Smooth muscle cell (in vitro differentiated cells): Measurements from ENCODE around the gene MAPK13. TPM values are rescaled to one million over a fixed set of nuclear protein-coding genes. Genes with fewer than 3 reads are reported as not detected.

Source experiments
- DNase-seq: peaks from one replicate; lab custom pipeline; 2025; ENCODE audit not compliant: unreplicated experiment; lab: John Stamatoyannopoulos, UW
- H2AFZ ChIP-seq: fragments of 200-600 bp; sonication (generic); 2 replicates; pipeline ENCODE4 v1.6.0; 2016; ENCODE audit warnings: antibody characterized with exemption, low read depth, mild to moderate bottlenecking
- H3F3A ChIP-seq: fragments of 200-600 bp; sonication (generic); 2 replicates; pipeline ENCODE4 v1.6.0; 2017; ENCODE audit warnings: antibody characterized with exemption, low read depth
- H3K27ac ChIP-seq: fragments of 200-600 bp; sonication (generic); 2 replicates; pipeline ENCODE4 v1.5.1; 2016; ENCODE audit warnings: low read depth, mild to moderate bottlenecking
- H3K27me3 ChIP-seq: fragments of 200-600 bp; sonication (generic); 2 replicates; pipeline ENCODE4 v1.6.1; 2016; ENCODE audit warnings: low read depth, mild to moderate bottlenecking
- H3K36me3 ChIP-seq: fragments of 200-600 bp; sonication (generic); 2 replicates; pipeline ENCODE4 v1.5.1; 2016; ENCODE audit warnings: low read depth
- H3K4me1 ChIP-seq: fragments of 200-600 bp; sonication (generic); 2 replicates; pipeline ENCODE4 v1.5.1; 2016; ENCODE audit warnings: low read depth
- H3K4me2 ChIP-seq: fragments of 200-600 bp; sonication (generic); 2 replicates; pipeline ENCODE4 v1.6.0; 2016; ENCODE audit warnings: mild to moderate bottlenecking
- H3K4me3 ChIP-seq: fragments of 200-600 bp; sonication (generic); 2 replicates; pipeline ENCODE4 v1.5.1; 2016; ENCODE audit warnings: mild to moderate bottlenecking
- H3K79me2 ChIP-seq: fragments of 200-600 bp; sonication (generic); 2 replicates; pipeline ENCODE4 v1.6.0; 2016; ENCODE audit warnings: low read depth, mild to moderate bottlenecking
- H3K9ac ChIP-seq: fragments of 200-600 bp; sonication (generic); 2 replicates; pipeline ENCODE4 v1.6.0; 2016; ENCODE audit warnings: low read depth
- H3K9me3 ChIP-seq: fragments of 200-600 bp; sonication (generic); replicated peaks from 2 replicates; pipeline ENCODE4 v1.5.1; 2016; ENCODE audit warnings: low read depth
- H4K20me1 ChIP-seq: fragments of 200-600 bp; sonication (generic); 2 replicates; pipeline ENCODE4 v1.6.0; 2016; ENCODE audit warnings: low read depth
- WGBS: methylation state at CpG from one replicate; pipeline ENCODE4 v1.1.7; 2016; ENCODE audit warnings: low lambda C conversion rate; 5-methylcytosine and 5-hydroxymethylcytosine counted together
- polyA plus RNA-seq: library from polyadenylated mRNA; unstranded; fragments of >200 nt; fragmentation: Nextera tagmentation; extraction: Ambion mirVana; gene quantifications from 2 replicates; pipeline ENCODE4 v1.2.1, GENCODE V29; 2016
- total RNA-seq: library from RNA; depleted of rRNA; stranded (reverse); fragments of >200 nt; gene quantifications from 2 replicates; pipeline ENCODE4 v1.2.3, GENCODE V29; 2014
- TF ChIP-seq, protein P1 (sequence below): fragments of 200-600 bp; sonication (generic); IDR thresholded peaks from 2 replicates; pipeline ENCODE4 v1.5.1; 2017; ENCODE audit warnings: borderline replicate concordance, mild to moderate bottlenecking, antibody characterized with exemption; ENCODE audit not compliant: insufficient read depth, poor library complexity, severe bottlenecking

Gene MAPK13
- total and polyA plus RNA-seq, 2 experiments from 2014 or later: 8.4 to 11.3 TPM

DNA sequence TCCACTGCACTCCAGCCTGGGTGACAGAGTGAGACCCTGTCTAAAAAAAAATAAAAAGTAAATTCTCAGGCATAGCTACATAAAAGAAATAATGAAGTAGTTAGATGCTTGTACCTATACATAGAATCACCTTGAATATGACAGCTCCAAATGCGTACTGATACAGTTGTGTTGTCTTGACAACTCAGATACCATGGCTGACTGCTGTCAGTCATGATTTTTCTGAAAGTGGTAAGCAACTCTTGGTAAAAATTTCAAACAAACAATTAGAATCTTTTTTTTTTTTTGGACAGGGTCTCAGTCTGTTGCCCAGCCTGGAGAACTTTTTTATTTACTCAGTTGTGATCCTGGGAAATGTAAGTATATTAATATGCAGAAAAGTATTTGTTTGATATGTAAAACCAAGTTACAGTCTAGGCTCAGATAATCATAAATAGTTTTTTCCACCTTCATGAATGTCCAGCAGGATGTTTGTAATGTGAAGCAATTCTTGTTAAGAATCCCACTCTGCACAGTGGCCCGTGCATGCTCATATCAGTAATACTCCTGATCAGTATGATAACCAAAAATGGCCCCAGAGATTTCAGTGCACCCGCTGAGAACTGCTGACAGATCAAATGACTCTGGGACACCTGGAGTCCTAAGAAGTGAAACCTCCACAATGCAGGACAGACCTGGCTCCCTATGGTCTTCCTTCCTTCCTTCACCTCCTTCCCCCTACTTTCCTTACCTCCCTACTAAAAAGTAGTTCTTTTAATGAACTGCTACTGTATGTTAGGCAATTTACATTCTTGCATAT, 14.0 kb upstream of the MAPK13 start:
- H3K9me3 ChIP-seq: no peaks in the 10 kb centered on the region
- no peak for DNase-seq
- H3K36me3 ChIP-seq: no peaks in the 10 kb centered on the region
- H3K27ac ChIP-seq: no peak overlapping the region
- H3K4me2 ChIP-seq: no peak overlapping the region
- H3K4me1 ChIP-seq: peaks cover 5% of the 10 kb centered on the region
- H4K20me1 ChIP-seq: no peaks in the 10 kb centered on the region
- TF ChIP-seq, protein P1, sequence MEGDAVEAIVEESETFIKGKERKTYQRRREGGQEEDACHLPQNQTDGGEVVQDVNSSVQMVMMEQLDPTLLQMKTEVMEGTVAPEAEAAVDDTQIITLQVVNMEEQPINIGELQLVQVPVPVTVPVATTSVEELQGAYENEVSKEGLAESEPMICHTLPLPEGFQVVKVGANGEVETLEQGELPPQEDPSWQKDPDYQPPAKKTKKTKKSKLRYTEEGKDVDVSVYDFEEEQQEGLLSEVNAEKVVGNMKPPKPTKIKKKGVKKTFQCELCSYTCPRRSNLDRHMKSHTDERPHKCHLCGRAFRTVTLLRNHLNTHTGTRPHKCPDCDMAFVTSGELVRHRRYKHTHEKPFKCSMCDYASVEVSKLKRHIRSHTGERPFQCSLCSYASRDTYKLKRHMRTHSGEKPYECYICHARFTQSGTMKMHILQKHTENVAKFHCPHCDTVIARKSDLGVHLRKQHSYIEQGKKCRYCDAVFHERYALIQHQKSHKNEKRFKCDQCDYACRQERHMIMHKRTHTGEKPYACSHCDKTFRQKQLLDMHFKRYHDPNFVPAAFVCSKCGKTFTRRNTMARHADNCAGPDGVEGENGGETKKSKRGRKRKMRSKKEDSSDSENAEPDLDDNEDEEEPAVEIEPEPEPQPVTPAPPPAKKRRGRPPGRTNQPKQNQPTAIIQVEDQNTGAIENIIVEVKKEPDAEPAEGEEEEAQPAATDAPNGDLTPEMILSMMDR: no peak
- H3K27me3 ChIP-seq: no peaks in the 10 kb centered on the region
- no peaks in the 10 kb centered on the region for H3F3A ChIP-seq
- no peak overlapping the region for H3K4me3 ChIP-seq
- no peak overlapping the region for H3K9ac ChIP-seq
- 87% methylated on average over 3 of the region's 3 CpGs for WGBS
- H3K79me2 ChIP-seq: no peaks in the 10 kb centered on the region
- H2AFZ ChIP-seq: no peak overlapping the region

DNA sequence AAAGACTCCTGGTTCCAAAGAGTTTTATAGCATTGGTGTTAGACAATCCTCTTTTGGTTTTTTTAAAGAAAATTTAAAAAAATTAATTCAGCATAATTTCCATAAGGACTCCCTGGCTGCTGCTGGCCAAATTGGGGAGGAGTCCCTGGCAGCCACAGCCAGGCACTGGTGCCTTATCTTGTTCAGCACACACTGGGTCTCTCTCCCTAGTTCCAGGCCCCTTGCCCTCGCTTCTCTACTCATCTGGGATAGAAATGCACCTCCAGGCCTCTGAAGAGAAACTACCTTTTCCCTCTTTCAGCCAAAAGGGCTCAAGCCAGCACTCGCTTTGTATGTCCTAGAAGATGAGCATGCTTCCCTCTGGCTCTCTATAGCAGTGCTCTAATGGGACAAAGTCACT, 13.4 kb upstream of the MAPK13 start:
- H4K20me1 ChIP-seq: no peaks in the 10 kb centered on the region
- DNase-seq: no peak
- no peaks in the 10 kb centered on the region for H3K36me3 ChIP-seq
- no peak overlapping the region for H3K27ac ChIP-seq
- no peaks in the 10 kb centered on the region for H3K9me3 ChIP-seq
- 98% methylated on average over 2 of the region's 2 CpGs for WGBS
- H3K79me2 ChIP-seq: no peaks in the 10 kb centered on the region
- no peak overlapping the region for H3K4me2 ChIP-seq
- TF ChIP-seq, protein P1: no peak
- H3K4me1 ChIP-seq: peaks cover 5% of the 10 kb centered on the region
- no peak overlapping the region for H3K9ac ChIP-seq
- H2AFZ ChIP-seq: no peak overlapping the region
- no peak overlapping the region for H3K4me3 ChIP-seq
- no peaks in the 10 kb centered on the region for H3K27me3 ChIP-seq
- H3F3A ChIP-seq: no peaks in the 10 kb centered on the region

DNA sequence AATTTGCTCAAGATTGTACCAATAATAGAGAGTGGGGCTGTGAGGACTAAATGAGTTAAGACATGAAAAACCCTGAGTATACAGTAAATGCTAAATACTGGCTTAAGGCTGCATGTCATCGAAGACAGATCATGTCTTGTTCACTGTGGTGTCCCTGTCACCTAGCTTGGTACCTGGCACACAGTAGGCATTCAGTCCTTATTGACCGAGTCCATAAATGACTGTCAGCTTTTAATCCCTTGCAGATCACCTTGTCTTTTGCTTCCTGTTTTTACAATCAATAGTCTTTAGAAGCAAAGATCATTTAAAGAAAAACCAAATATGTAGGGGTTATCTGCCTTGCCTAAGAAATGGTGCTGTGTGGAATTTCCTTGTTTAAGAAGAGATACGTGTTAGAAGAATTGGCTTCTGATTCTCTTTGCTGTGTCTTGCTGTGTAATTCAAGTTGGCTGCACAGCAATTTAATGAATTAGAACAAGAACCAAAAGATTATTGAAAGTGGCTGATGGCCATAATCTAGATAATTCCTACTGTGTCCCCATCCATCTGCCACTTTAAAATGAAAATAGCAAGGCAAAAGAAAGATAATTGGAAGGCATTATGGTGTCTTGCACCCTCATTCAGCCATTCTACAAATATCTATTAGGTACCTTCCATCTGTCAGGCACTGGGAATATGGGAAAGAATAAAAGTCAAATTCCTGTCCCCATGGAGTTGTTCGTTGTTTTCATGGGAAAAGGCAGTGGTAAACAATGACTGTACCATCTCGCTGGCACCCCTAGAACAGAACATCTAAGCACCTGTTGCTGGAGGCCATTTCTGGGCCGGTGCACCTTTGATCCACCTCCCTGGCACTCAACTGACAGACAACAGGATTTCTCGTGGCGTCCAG, 12.4 kb upstream of the MAPK13 start:
- H3K9ac ChIP-seq: no peak overlapping the region
- H3K4me1 ChIP-seq: peaks cover 5% of the 10 kb centered on the region
- H3K9me3 ChIP-seq: no peaks in the 10 kb centered on the region
- H3K27me3 ChIP-seq: no peaks in the 10 kb centered on the region
- H3K4me3 ChIP-seq: no peak overlapping the region
- WGBS: 86% methylated on average over 8 of the region's 8 CpGs
- H3K4me2 ChIP-seq: no peak overlapping the region
- no peak overlapping the region for H3K27ac ChIP-seq
- no peaks in the 10 kb centered on the region for H4K20me1 ChIP-seq
- H3K79me2 ChIP-seq: no peaks in the 10 kb centered on the region
- TF ChIP-seq, protein P1: no peak
- H2AFZ ChIP-seq: no peak overlapping the region
- H3F3A ChIP-seq: peaks cover 8% of the 10 kb centered on the region
- H3K36me3 ChIP-seq: no peaks in the 10 kb centered on the region
- DNase-seq: no peak
